HCT116 (cell line): ENCODE measurements around the gene PC. TPM values are rescaled to one million over a fixed set of nuclear protein-coding genes. Genes with fewer than 3 reads are reported as not detected.

Experiments used
- ATAC-seq: fragments of 200-7000 bp; cut with Tn5 transposase; 2 replicates; pipeline ENCODE4 v1.9.1; 2020; ENCODE audit warnings: mild to moderate bottlenecking, moderate library complexity
- BruUV-seq: library from RNA; stranded (reverse); fragments of 400-500 nt; replicated peaks from 2 replicates; lab custom pipeline; 2021; lab: Mats Ljungman, UMichigan
- CTCF ChIA-PET: fragments of 300-600 bp; sonication (Branson Sonifier 250); formaldehyde crosslinking; loops from one replicate; lab custom pipeline; 2021; ENCODE audit warnings: antibody characterized with exemption; lab: Charles Lee
- POLR2A ChIA-PET: fragments of 300-600, 350-600 bp; sonication (Branson Sonifier 250); formaldehyde crosslinking; loops from one replicate; lab custom pipeline; 2021; ENCODE audit warnings: antibody characterized with exemption; lab: Charles Lee
- RAD21 ChIA-PET, 2 experiments: fragments of 300-600 bp; sonication (Branson Sonifier 250); formaldehyde crosslinking; loops; one replicate each; lab custom pipeline; 2023; ENCODE audit warnings: low total read pairs in 2 of 2; ENCODE audit not compliant: uncharacterized antibody in 2 of 2, unreplicated experiment in 2 of 2, low non-redundant PET in 1 of 2; lab: Charles Lee
- DNase-seq: peaks from one replicate; pipeline ENCODE4 v3.0.0-alpha.2; 2010; ENCODE audit warnings: low read depth, low spot score
- H2AFZ ChIP-seq: fragments of 200-600 bp; shearing (Covaris generic), sonication (generic); 2 replicates; pipeline ENCODE4 v1.6.1; 2017; ENCODE audit warnings: low read depth, mixed run types, mixed read lengths, antibody characterized with exemption, low read length; ENCODE audit not compliant: poor library complexity, severe bottlenecking
- H3K27ac ChIP-seq: 2 replicates; pipeline ENCODE4 v1.5.1; 2012; ENCODE audit warnings: low read depth, low read length
- H3K27me3 ChIP-seq: fragments of 200-600 bp; sonication (generic); 2 replicates; pipeline ENCODE4 v1.6.1; 2016; ENCODE audit warnings: mixed run types, low read length, mixed read lengths; ENCODE audit not compliant: insufficient read depth
- H3K36me3 ChIP-seq, 2 experiments: fragments of 200-500 bp in 1 of 2; fragments of 200-600 bp in 1 of 2; sonication (Bioruptor generic) in 1 of 2; sonication (generic) in 1 of 2; 2 replicates each; pipeline versions ENCODE4 v1.5.1 to v1.6.1; 2014 to 2016; ENCODE audit warnings: low read length in 2 of 2, inconsistent platforms in 1 of 2, mixed read lengths in 1 of 2, mixed run types in 1 of 2; ENCODE audit not compliant: insufficient read depth in 2 of 2, control insufficient read depth in 1 of 2
- H3K4me1 ChIP-seq, 2 experiments: fragments of 200-600 bp in 1 of 2; sonication (generic) in 1 of 2; 2 replicates each; pipeline versions ENCODE4 v1.5.1 to v1.6.1; 2012 to 2017; ENCODE audit warnings: low read length in 2 of 2, inconsistent platforms in 1 of 2, mild to moderate bottlenecking in 1 of 2, mixed read lengths in 1 of 2, mixed run types in 1 of 2, moderate library complexity in 1 of 2; ENCODE audit not compliant: insufficient read depth in 2 of 2, control insufficient read depth in 1 of 2
- H3K4me2 ChIP-seq: fragments of 200-600 bp; sonication (generic); 2 replicates; pipeline ENCODE4 v1.6.1; 2017; ENCODE audit warnings: mixed run types, low read length, mixed read lengths
- H3K4me3 ChIP-seq, 2 experiments: fragments of 200-600 bp in 1 of 2; sonication (generic) in 1 of 2; replicated peaks in 1 of 2; 2 replicates each; pipeline ENCODE4 v1.5.1; 2011 to 2016; ENCODE audit warnings: low read length in 2 of 2, control low read depth in 1 of 2, low read depth in 1 of 2, mild to moderate bottlenecking in 1 of 2, mixed read lengths in 1 of 2, mixed run types in 1 of 2
- H3K79me2 ChIP-seq: fragments of 200-600 bp; sonication (generic); 2 replicates; pipeline ENCODE4 v1.6.1; 2017; ENCODE audit warnings: mild to moderate bottlenecking, mixed run types, low read length, moderate library complexity, mixed read lengths; ENCODE audit not compliant: insufficient read depth
- H3K9ac ChIP-seq: fragments of 200-600 bp; sonication (generic); 2 replicates; pipeline ENCODE4 v1.6.1; 2016; ENCODE audit warnings: low read length, mixed read lengths
- H3K9me2 ChIP-seq: fragments of 200-600 bp; sonication (generic), shearing (Covaris generic); 2 replicates; pipeline ENCODE4 v1.6.1; 2017; ENCODE audit warnings: mixed run types, mild to moderate bottlenecking, moderate library complexity; ENCODE audit not compliant: insufficient read depth
- H3K9me3 ChIP-seq, 2 experiments: fragments of 200-500 bp in 1 of 2; fragments of 200-600 bp in 1 of 2; sonication (Bioruptor generic) in 1 of 2; sonication (generic) in 1 of 2; 2 replicates each; pipeline ENCODE4 v1.6.1; 2014 to 2017; ENCODE audit warnings: low read length in 2 of 2, mixed read lengths in 2 of 2, inconsistent platforms in 1 of 2, low read depth in 1 of 2, mild to moderate bottlenecking in 1 of 2, mixed run types in 1 of 2, moderate library complexity in 1 of 2; ENCODE audit not compliant: control insufficient read depth in 1 of 2, insufficient read depth in 1 of 2
- H4K20me1 ChIP-seq: fragments of 200-600 bp; sonication (generic), shearing (Covaris generic); 2 replicates; pipeline ENCODE4 v1.6.1; 2017; ENCODE audit warnings: mixed run types, mild to moderate bottlenecking, moderate library complexity; ENCODE audit not compliant: insufficient read depth
- ELF1 ChIP-seq: IDR thresholded peaks from 2 replicates; pipeline ENCODE4 v1.6.1; 2012; ENCODE audit warnings: low read depth, borderline replicate concordance
- JUND ChIP-seq: IDR thresholded peaks from 2 replicates; pipeline ENCODE4 v1.6.1; 2012
- SIN3A ChIP-seq: IDR thresholded peaks from 2 replicates; pipeline ENCODE4 v1.6.1; 2012; ENCODE audit warnings: low read depth
- SP1 ChIP-seq: IDR thresholded peaks from 2 replicates; pipeline ENCODE4 v1.6.1; 2012; ENCODE audit warnings: low read depth
- ZBTB33 ChIP-seq: IDR thresholded peaks from 2 replicates; pipeline ENCODE4 v1.6.1; 2011; ENCODE audit warnings: mild to moderate bottlenecking, low read length, moderate library complexity; ENCODE audit not compliant: insufficient replicate concordance; ENCODE audit errors: extremely low read depth
- intact Hi-C: fragments of 100-400 bp; cut with micrococcal nuclease; formaldehyde crosslinking; loops from 2 replicates; pipeline ENCODE4 v1.10.0; 2022
- total RNA-seq: library from RNA; stranded (reverse); gene quantifications from one replicate; pipeline ENCODE4 v1.2.1, GENCODE V29; 2021; ENCODE audit not compliant: unreplicated experiment
- TF ChIP-seq, protein P1 (sequence below), 3 experiments: fragments of 200-600 bp in 1 of 3; sonication (generic) in 1 of 3; IDR thresholded peaks in 2 of 3; conservative IDR thresholded peaks in 1 of 3; 2 replicates each; pipeline ENCODE4 v1.5.1; 2012 to 2017; ENCODE audit warnings: low read depth in 2 of 3, low read length in 2 of 3, antibody characterized with exemption in 1 of 3, borderline replicate concordance in 1 of 3, control low read depth in 1 of 3, mild to moderate bottlenecking in 1 of 3, mixed read lengths in 1 of 3, mixed run types in 1 of 3, moderate library complexity in 1 of 3; ENCODE audit not compliant: insufficient read depth in 1 of 3
- TF ChIP-seq, protein P2 (sequence below): IDR thresholded peaks from 2 replicates; pipeline ENCODE4 v1.6.1; 2012

PC gene
- total RNA-seq, 1 experiment from 2014 or later, result 24.1 TPM

- TF ChIP-seq, protein P1, sequence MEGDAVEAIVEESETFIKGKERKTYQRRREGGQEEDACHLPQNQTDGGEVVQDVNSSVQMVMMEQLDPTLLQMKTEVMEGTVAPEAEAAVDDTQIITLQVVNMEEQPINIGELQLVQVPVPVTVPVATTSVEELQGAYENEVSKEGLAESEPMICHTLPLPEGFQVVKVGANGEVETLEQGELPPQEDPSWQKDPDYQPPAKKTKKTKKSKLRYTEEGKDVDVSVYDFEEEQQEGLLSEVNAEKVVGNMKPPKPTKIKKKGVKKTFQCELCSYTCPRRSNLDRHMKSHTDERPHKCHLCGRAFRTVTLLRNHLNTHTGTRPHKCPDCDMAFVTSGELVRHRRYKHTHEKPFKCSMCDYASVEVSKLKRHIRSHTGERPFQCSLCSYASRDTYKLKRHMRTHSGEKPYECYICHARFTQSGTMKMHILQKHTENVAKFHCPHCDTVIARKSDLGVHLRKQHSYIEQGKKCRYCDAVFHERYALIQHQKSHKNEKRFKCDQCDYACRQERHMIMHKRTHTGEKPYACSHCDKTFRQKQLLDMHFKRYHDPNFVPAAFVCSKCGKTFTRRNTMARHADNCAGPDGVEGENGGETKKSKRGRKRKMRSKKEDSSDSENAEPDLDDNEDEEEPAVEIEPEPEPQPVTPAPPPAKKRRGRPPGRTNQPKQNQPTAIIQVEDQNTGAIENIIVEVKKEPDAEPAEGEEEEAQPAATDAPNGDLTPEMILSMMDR (IDR thresholded peaks at IDR 0.05 in 2 of 3, conservative IDR thresholded peaks at IDR 0.05 in 1 of 3; ENCODE audit: borderline replicate concordance in 1 of 3, insufficient read depth in 1 of 3, low read depth in 2 of 3, low read length in 2 of 3), result no peak
- TF ChIP-seq JUND, result no peak
- TF ChIP-seq SIN3A, result no peak
These were observed 116.3 kb downstream of the PC start (continued) for GRCh38 chr11:66841861-66842260.

DNA sequence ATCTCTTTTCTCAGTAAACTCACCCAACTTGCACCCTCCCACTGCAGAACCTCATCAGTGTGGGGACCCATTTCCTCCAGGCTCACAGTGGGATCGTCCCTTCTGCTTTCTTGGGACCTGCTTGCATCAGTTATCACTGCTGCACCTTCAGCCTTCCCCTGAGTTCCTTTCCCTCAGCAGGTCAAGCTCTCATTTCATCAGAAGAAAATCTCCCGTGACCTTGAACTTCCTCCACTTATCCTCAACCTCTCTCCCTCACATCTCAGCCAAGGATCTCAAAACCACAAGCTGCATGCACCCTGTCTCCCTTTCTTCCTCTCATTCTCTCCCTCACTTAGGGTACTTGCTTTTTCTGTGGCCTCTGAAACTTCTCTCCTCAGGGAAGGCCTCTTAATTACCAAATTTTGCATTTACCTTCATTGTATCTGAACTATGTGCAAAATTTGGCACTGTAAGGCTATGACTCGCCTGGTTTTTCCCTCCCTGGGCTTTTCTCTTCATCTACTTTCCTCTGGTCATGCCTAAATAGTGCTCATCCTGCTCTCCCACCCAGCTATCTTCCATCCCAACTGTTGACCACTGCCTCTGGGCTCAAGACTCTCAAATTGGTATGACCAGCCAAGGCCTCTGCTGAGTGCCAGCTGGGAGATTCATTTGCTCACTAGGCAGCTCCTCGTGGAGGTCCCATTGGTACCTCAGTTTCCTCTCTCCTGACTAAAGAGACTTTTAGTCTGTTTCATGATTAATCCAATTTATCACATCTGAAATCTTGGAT, 117.7 kb downstream of the PC start:
- no TSS peak for BruUV-seq
- H3K4me1 ChIP-seq, result peaks cover 7 to 20% of the 10 kb centered on the region in 2 experiments; a peak in 3 of 4 replicates
- CTCF ChIA-PET, result no interaction called here
- TF ChIP-seq ELF1 (no peak), SP1 (no peak), ZBTB33 (no peak)
- TF ChIP-seq, protein P2, sequence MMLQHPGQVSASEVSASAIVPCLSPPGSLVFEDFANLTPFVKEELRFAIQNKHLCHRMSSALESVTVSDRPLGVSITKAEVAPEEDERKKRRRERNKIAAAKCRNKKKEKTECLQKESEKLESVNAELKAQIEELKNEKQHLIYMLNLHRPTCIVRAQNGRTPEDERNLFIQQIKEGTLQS, result no peak
- TF ChIP-seq, all 23 proteins: peak for 0
- ChIA-PET RAD21 (no interaction called here), POLR2A (no interaction called here)
- Histone ChIP-seq H3K4me2 (no peak overlapping the region), H3K4me3 (no peak overlapping the region), H3K27ac (no peak overlapping the region), H3K36me3 (peaks cover 7 to 14% of the 10 kb centered on the region in 2 experiments; a peak in 3 of 4 replicates), H3K79me2 (peaks cover 42% of the 10 kb centered on the region), H3K27me3 (no peaks in the 10 kb centered on the region), H4K20me1 (peaks cover 3% of the 10 kb centered on the region; the same call in 1 of the 2 replicates), H3K9me3 (no peaks in the 10 kb centered on the region), H2AFZ (no peak overlapping the region), H3K9me2 (no peaks in the 10 kb centered on the region), H3K9ac (no peak overlapping the region)
- ATAC-seq (no peak), DNase-seq (no peak)
- intact Hi-C loops, result loop anchor here (5.0 kb wide), 1 partner anchor 137 kb away; the partner anchor contains the start of gene C11orf86
